Stimulated activated naive CD8-positive, alpha-beta T cell treated with anti-CD3 and anti-CD28 coated beads, Interleukin-15, Interleukin-2, amounts not matched to agents 100 ng/mL and 50 ng/mL, for 24 hours (primary cell): Measurements from ENCODE around the gene NEUROD6.

Source experiments
- H3K27ac Mint-ChIP-seq: one replicate; pipeline ENCODE4 v1.8.0; 2021; ENCODE audit warnings: mild to moderate bottlenecking, mixed read lengths
- H3K27me3 Mint-ChIP-seq: one replicate; pipeline ENCODE4 v1.8.0; 2021; ENCODE audit warnings: mixed read lengths
- H3K36me3 Mint-ChIP-seq: one replicate; pipeline ENCODE4 v1.8.0; 2021; ENCODE audit warnings: low read depth, mixed read lengths
- H3K4me1 Mint-ChIP-seq: one replicate; pipeline ENCODE4 v1.8.0; 2021; ENCODE audit warnings: low read depth, mixed read lengths
- H3K4me3 Mint-ChIP-seq: one replicate; pipeline ENCODE4 v1.8.0; 2021; ENCODE audit warnings: mild to moderate bottlenecking, mixed read lengths
- H3K9me3 Mint-ChIP-seq: one replicate; pipeline ENCODE4 v1.8.0; 2021; ENCODE audit warnings: mixed read lengths

Gene NEUROD6

GRCh38 chr7:31312889-31313288 lies 27.6 kb downstream of the NEUROD6 start:
- Mint-ChIP-seq H3K9me3 (peaks cover 3% of the 10 kb centered on the region), H3K36me3 (no peaks in the 10 kb centered on the region), H3K4me3 (no peak overlapping the region), H3K27me3 (no peaks in the 10 kb centered on the region), H3K4me1 (no peaks in the 10 kb centered on the region), H3K27ac (no peak overlapping the region)

GRCh38 chr7:31311552-31311951 lies 29.0 kb downstream of the NEUROD6 start:
- H3K36me3 Mint-ChIP-seq = no peaks in the 10 kb centered on the region
- H3K4me1 Mint-ChIP-seq = no peaks in the 10 kb centered on the region
- no peaks in the 10 kb centered on the region for H3K27me3 Mint-ChIP-seq
- H3K9me3 Mint-ChIP-seq = no peaks in the 10 kb centered on the region
- no peak overlapping the region for H3K4me3 Mint-ChIP-seq
- no peak overlapping the region for H3K27ac Mint-ChIP-seq

GRCh38 chr7:31310321-31310935 lies 30.1 kb downstream of the NEUROD6 start:
- Mint-ChIP-seq H3K9me3 (no peaks in the 10 kb centered on the region), H3K4me3 (no peak overlapping the region), H3K27me3 (no peaks in the 10 kb centered on the region), H3K36me3 (no peaks in the 10 kb centered on the region), H3K4me1 (no peaks in the 10 kb centered on the region), H3K27ac (no peak overlapping the region)

- Mint-ChIP-seq H3K27ac (no peak overlapping the region), H3K9me3 (no peaks in the 10 kb centered on the region), H3K4me3 (no peak overlapping the region), H3K27me3 (peaks cover 2% of the 10 kb centered on the region), H3K36me3 (no peaks in the 10 kb centered on the region), H3K4me1 (no peaks in the 10 kb centered on the region)
Measured at GRCh38 chr7:31309407-31309806, 31.1 kb downstream of the NEUROD6 start.

GRCh38 chr7:31308652-31309051 lies 31.9 kb downstream of the NEUROD6 start:
- Mint-ChIP-seq H3K36me3 (no peaks in the 10 kb centered on the region), H3K4me1 (no peaks in the 10 kb centered on the region), H3K9me3 (no peaks in the 10 kb centered on the region), H3K4me3 (no peak overlapping the region), H3K27me3 (peaks cover 4% of the 10 kb centered on the region), H3K27ac (no peak overlapping the region)

- H3K4me1 Mint-ChIP-seq = no peaks in the 10 kb centered on the region
- no peaks in the 10 kb centered on the region for H3K9me3 Mint-ChIP-seq
- peaks cover 4% of the 10 kb centered on the region for H3K27me3 Mint-ChIP-seq
- H3K36me3 Mint-ChIP-seq = no peaks in the 10 kb centered on the region
- no peak overlapping the region for H3K4me3 Mint-ChIP-seq
- H3K27ac Mint-ChIP-seq = no peak overlapping the region
Measured at GRCh38 chr7:31307972-31308371, 32.6 kb downstream of the NEUROD6 start.

- peaks cover 4% of the 10 kb centered on the region for H3K27me3 Mint-ChIP-seq
- no peaks in the 10 kb centered on the region for H3K9me3 Mint-ChIP-seq
- no peaks in the 10 kb centered on the region for H3K4me1 Mint-ChIP-seq
- no peak overlapping the region for H3K4me3 Mint-ChIP-seq
- no peak overlapping the region for H3K27ac Mint-ChIP-seq
- no peaks in the 10 kb centered on the region for H3K36me3 Mint-ChIP-seq
Measured at GRCh38 chr7:31305260-31305659, 35.3 kb downstream of the NEUROD6 start.

- H3K27ac Mint-ChIP-seq = no peak overlapping the region
- H3K4me1 Mint-ChIP-seq = no peaks in the 10 kb centered on the region
- no peaks in the 10 kb centered on the region for H3K9me3 Mint-ChIP-seq
- H3K36me3 Mint-ChIP-seq = no peaks in the 10 kb centered on the region
- peaks cover 4% of the 10 kb centered on the region for H3K27me3 Mint-ChIP-seq
- H3K4me3 Mint-ChIP-seq = no peak overlapping the region
Measured at GRCh38 chr7:31304446-31304845, 36.1 kb downstream of the NEUROD6 start.

GRCh38 chr7:31302356-31302755 lies 38.2 kb downstream of the NEUROD6 start:
- Mint-ChIP-seq H3K4me3 (no peak overlapping the region), H3K9me3 (no peaks in the 10 kb centered on the region), H3K4me1 (no peaks in the 10 kb centered on the region), H3K36me3 (no peaks in the 10 kb centered on the region), H3K27me3 (peaks cover 4% of the 10 kb centered on the region), H3K27ac (no peak overlapping the region)

GRCh38 chr7:31299336-31299735 lies 41.2 kb downstream of the NEUROD6 start:
- H3K9me3 Mint-ChIP-seq = no peaks in the 10 kb centered on the region
- no peak overlapping the region for H3K27ac Mint-ChIP-seq
- H3K36me3 Mint-ChIP-seq = no peaks in the 10 kb centered on the region
- peaks cover 1% of the 10 kb centered on the region for H3K27me3 Mint-ChIP-seq
- no peaks in the 10 kb centered on the region for H3K4me1 Mint-ChIP-seq
- no peak overlapping the region for H3K4me3 Mint-ChIP-seq

- H3K4me1 Mint-ChIP-seq = no peaks in the 10 kb centered on the region
Measured at GRCh38 chr7:31290601-31291000, 49.9 kb downstream of the NEUROD6 start.

More at GRCh38 chr7:31290601-31291000, 49.9 kb downstream of the NEUROD6 start:
- Mint-ChIP-seq H3K27me3 (no peaks in the 10 kb centered on the region), H3K27ac (no peak overlapping the region), H3K4me3 (no peak overlapping the region), H3K9me3 (peaks cover 11% of the 10 kb centered on the region), H3K36me3 (no peaks in the 10 kb centered on the region)
